Liver (tissue), 3 donors: ENCODE data around the gene ZNF536.

Source experiments
- CTCF ChIP-seq: fragments of 150-350 bp; IDR thresholded peaks from 2 replicates; pipeline ENCODE4 v1.5.1; 2017; ENCODE audit warnings: improper control_type of control experiment, low read depth, low read length; ENCODE audit not compliant: missing input control
- FOXA1 ChIP-seq: IDR thresholded peaks from 2 replicates; pipeline ENCODE4 v1.6.1; 2016; ENCODE audit warnings: antibody characterized with exemption
- GABPA ChIP-seq, 2 donors: IDR thresholded peaks in 1 of 2; conservative IDR thresholded peaks in 1 of 2; 2 replicates each; pipeline ENCODE4 v1.6.1; 2016; ENCODE audit warnings: antibody characterized with exemption in 2 of 2, mild to moderate bottlenecking in 1 of 2, moderate library complexity in 1 of 2
- HNF4A ChIP-seq, 2 donors: conservative IDR thresholded peaks; 2 replicates each; pipeline ENCODE4 v1.6.1; 2016; ENCODE audit warnings: antibody characterized with exemption in 2 of 2, mild to moderate bottlenecking in 2 of 2
- JUND ChIP-seq, 2 donors: IDR thresholded peaks; 2 replicates each; pipeline ENCODE4 v1.6.1; 2016; ENCODE audit warnings: antibody characterized with exemption in 2 of 2
- MAX ChIP-seq: IDR thresholded peaks from 2 replicates; pipeline ENCODE4 v1.6.1; 2016; ENCODE audit warnings: antibody characterized with exemption
- NR2F2 ChIP-seq: IDR thresholded peaks from 2 replicates; pipeline ENCODE4 v1.6.1; 2016; ENCODE audit warnings: antibody characterized with exemption
- RAD21 ChIP-seq, 2 donors: IDR thresholded peaks; 2 replicates each; pipeline ENCODE4 v1.6.1; 2016; ENCODE audit warnings: antibody characterized with exemption in 2 of 2, mild to moderate bottlenecking in 2 of 2
- REST ChIP-seq: IDR thresholded peaks from 2 replicates; pipeline ENCODE4 v1.6.1; 2016; ENCODE audit warnings: antibody characterized with exemption, mild to moderate bottlenecking
- TAF1 ChIP-seq: conservative IDR thresholded peaks from 2 replicates; pipeline ENCODE4 v1.6.1; 2016; ENCODE audit warnings: antibody characterized with exemption, mild to moderate bottlenecking
- TF ChIP-seq, protein P1 (sequence below): IDR thresholded peaks from 2 replicates; pipeline ENCODE4 v1.6.1; 2016; ENCODE audit warnings: antibody characterized with exemption
- donor health status: healthy.
- donor health status: healthy.

- TF ChIP-seq CTCF (no peak), TAF1 (no peak), FOXA1 (no peak), JUND (IDR thresholded peaks at IDR 0.05) (no peak), NR2F2 (no peak), REST (no peak), GABPA (IDR thresholded peaks at IDR 0.05 in 1 of 2, conservative IDR thresholded peaks at IDR 0.05 in 1 of 2) (no peak), RAD21 (IDR thresholded peaks at IDR 0.05) (no peak), HNF4A (conservative IDR thresholded peaks at IDR 0.05) (no peak), MAX (no peak)
- TF ChIP-seq, protein P1, sequence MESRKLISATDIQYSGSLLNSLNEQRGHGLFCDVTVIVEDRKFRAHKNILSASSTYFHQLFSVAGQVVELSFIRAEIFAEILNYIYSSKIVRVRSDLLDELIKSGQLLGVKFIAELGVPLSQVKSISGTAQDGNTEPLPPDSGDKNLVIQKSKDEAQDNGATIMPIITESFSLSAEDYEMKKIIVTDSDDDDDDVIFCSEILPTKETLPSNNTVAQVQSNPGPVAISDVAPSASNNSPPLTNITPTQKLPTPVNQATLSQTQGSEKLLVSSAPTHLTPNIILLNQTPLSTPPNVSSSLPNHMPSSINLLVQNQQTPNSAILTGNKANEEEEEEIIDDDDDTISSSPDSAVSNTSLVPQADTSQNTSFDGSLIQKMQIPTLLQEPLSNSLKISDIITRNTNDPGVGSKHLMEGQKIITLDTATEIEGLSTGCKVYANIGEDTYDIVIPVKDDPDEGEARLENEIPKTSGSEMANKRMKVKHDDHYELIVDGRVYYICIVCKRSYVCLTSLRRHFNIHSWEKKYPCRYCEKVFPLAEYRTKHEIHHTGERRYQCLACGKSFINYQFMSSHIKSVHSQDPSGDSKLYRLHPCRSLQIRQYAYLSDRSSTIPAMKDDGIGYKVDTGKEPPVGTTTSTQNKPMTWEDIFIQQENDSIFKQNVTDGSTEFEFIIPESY: no peak
These were observed 151.6 kb downstream of the ZNF536 start for GRCh38 chr19:30523791-30524190.
